Hepatocyte (in vitro differentiated cells): ENCODE results near the gene AMDHD1.

Experiments used
- EZH2 ChIP-seq: fragments of 200-600 bp; sonication (generic); IDR thresholded peaks from 2 replicates; pipeline ENCODE4 v1.6.1; 2016; ENCODE audit warnings: antibody characterized with exemption, mild to moderate bottlenecking, borderline replicate concordance
- EZH2phosphoT487 ChIP-seq: fragments of 200-600 bp; sonication (generic); IDR thresholded peaks from one replicate; pipeline ENCODE4 v1.6.1; 2018; ENCODE audit warnings: antibody characterized with exemption, mild to moderate bottlenecking, low read depth, moderate library complexity; ENCODE audit not compliant: unreplicated experiment, severe bottlenecking
- TF ChIP-seq, protein P1 (sequence below): fragments of 200-600 bp; sonication (generic); IDR thresholded peaks from 2 replicates; pipeline ENCODE4 v1.5.1; 2016; ENCODE audit warnings: antibody characterized with exemption, mild to moderate bottlenecking; ENCODE audit not compliant: poor library complexity

GRCh38 chr12:95940514-95940913, 2.6 kb upstream of the AMDHD1 start:
- TF ChIP-seq EZH2 (no peak), EZH2phosphoT487 (no peak)
- TF ChIP-seq, protein P1, sequence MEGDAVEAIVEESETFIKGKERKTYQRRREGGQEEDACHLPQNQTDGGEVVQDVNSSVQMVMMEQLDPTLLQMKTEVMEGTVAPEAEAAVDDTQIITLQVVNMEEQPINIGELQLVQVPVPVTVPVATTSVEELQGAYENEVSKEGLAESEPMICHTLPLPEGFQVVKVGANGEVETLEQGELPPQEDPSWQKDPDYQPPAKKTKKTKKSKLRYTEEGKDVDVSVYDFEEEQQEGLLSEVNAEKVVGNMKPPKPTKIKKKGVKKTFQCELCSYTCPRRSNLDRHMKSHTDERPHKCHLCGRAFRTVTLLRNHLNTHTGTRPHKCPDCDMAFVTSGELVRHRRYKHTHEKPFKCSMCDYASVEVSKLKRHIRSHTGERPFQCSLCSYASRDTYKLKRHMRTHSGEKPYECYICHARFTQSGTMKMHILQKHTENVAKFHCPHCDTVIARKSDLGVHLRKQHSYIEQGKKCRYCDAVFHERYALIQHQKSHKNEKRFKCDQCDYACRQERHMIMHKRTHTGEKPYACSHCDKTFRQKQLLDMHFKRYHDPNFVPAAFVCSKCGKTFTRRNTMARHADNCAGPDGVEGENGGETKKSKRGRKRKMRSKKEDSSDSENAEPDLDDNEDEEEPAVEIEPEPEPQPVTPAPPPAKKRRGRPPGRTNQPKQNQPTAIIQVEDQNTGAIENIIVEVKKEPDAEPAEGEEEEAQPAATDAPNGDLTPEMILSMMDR = no peak
